ENCODE data around the gene LTC4S.

Gene LTC4S

GRCh38 chr5:179794575-179794974 is 789 bp downstream of the LTC4S start:
- Histone ChIP-seq H3K9ac (ENCODE audit: low read length) (no peak overlapping the region), H3K4me3 (ENCODE audit: low read depth, low read length, poor library complexity, severe bottlenecking) (no peak overlapping the region), H3F3A (ENCODE audit: insufficient read depth, low read length) (no peaks in the 10 kb centered on the region), H3K36me3 (ENCODE audit: insufficient read depth, low read length) (peaks cover 2% of the 10 kb centered on the region; the same call in 1 of the 2 replicates), H3K79me2 (ENCODE audit: insufficient read depth, low read length) (no peaks in the 10 kb centered on the region), H3K27me3 (ENCODE audit: insufficient read depth, low read length) (no peaks in the 10 kb centered on the region), H2AFZ (ENCODE audit: low read length) (no peak overlapping the region), H3K4me1 (ENCODE audit: insufficient read depth, low read length, severe bottlenecking) (peaks cover 21% of the 10 kb centered on the region), H3K27ac (ENCODE audit: low read depth, low read length, poor library complexity, severe bottlenecking) (no peak overlapping the region), H3K9me2 (ENCODE audit: low read depth, low read length) (no peaks in the 10 kb centered on the region), H4K20me1 (ENCODE audit: insufficient read depth, low read length) (no peaks in the 10 kb centered on the region), H3K4me2 (ENCODE audit: low read length) (no peak overlapping the region), H3K9me3 (ENCODE audit: low read length) (no peaks in the 10 kb centered on the region)
- TF ChIP-seq CTCF (IDR thresholded peaks at IDR 0.05; ENCODE audit: low read length) (no peak), EZH2 (IDR thresholded peaks at IDR 0.05; ENCODE audit: borderline replicate concordance, low read length) (no peak)

- H3F3A ChIP-seq (ENCODE audit: insufficient read depth, low read length) = no peaks in the 10 kb centered on the region
- peak overlapping the region; percentile 64 for H3K9ac ChIP-seq (ENCODE audit: low read length)
- H3K4me3 ChIP-seq (ENCODE audit: low read depth, low read length, poor library complexity, severe bottlenecking) = peak overlapping the region; percentile 62
- no peaks in the 10 kb centered on the region for H3K27me3 ChIP-seq (ENCODE audit: insufficient read depth, low read length)
- H2AFZ ChIP-seq (ENCODE audit: low read length) = no peak overlapping the region
- H3K4me1 ChIP-seq (ENCODE audit: insufficient read depth, low read length, severe bottlenecking) = peaks cover 21% of the 10 kb centered on the region
- H3K36me3 ChIP-seq (ENCODE audit: insufficient read depth, low read length) = peaks cover 5% of the 10 kb centered on the region; the same call in 1 of the 2 replicates
- no peaks in the 10 kb centered on the region for H3K9me2 ChIP-seq (ENCODE audit: low read depth, low read length)
- H4K20me1 ChIP-seq (ENCODE audit: insufficient read depth, low read length) = no peaks in the 10 kb centered on the region
- no peaks in the 10 kb centered on the region for H3K9me3 ChIP-seq (ENCODE audit: low read length)
- peak overlapping the region; percentile 72 for H3K4me2 ChIP-seq (ENCODE audit: low read length)
- no peak overlapping the region for H3K27ac ChIP-seq (ENCODE audit: low read depth, low read length, poor library complexity, severe bottlenecking)
- no peaks in the 10 kb centered on the region for H3K79me2 ChIP-seq (ENCODE audit: insufficient read depth, low read length)
- no peak for TF ChIP-seq CTCF (IDR thresholded peaks at IDR 0.05; ENCODE audit: low read length)
- no peak for TF ChIP-seq EZH2 (IDR thresholded peaks at IDR 0.05; ENCODE audit: borderline replicate concordance, low read length)
Observed at GRCh38 chr5:179795049-179795862, 1.5 kb downstream of the LTC4S start.

- Histone ChIP-seq H3K9ac (ENCODE audit: low read length) (peak overlapping the region; percentile 64), H3K4me1 (ENCODE audit: insufficient read depth, low read length, severe bottlenecking) (peaks cover 21% of the 10 kb centered on the region), H3K27me3 (ENCODE audit: insufficient read depth, low read length) (no peaks in the 10 kb centered on the region), H3K27ac (ENCODE audit: low read depth, low read length, poor library complexity, severe bottlenecking) (no peak overlapping the region), H3K79me2 (ENCODE audit: insufficient read depth, low read length) (no peaks in the 10 kb centered on the region), H3K4me2 (ENCODE audit: low read length) (peak overlapping the region; percentile 72), H4K20me1 (ENCODE audit: insufficient read depth, low read length) (no peaks in the 10 kb centered on the region), H3K9me3 (ENCODE audit: low read length) (no peaks in the 10 kb centered on the region), H3K36me3 (ENCODE audit: insufficient read depth, low read length) (peaks cover 5% of the 10 kb centered on the region), H3F3A (ENCODE audit: insufficient read depth, low read length) (no peaks in the 10 kb centered on the region), H2AFZ (ENCODE audit: low read length) (no peak overlapping the region), H3K9me2 (ENCODE audit: low read depth, low read length) (no peaks in the 10 kb centered on the region), H3K4me3 (ENCODE audit: low read depth, low read length, poor library complexity, severe bottlenecking) (peak overlapping the region; percentile 62)
- TF ChIP-seq CTCF (IDR thresholded peaks at IDR 0.05; ENCODE audit: low read length) (peak; percentile 64), EZH2 (IDR thresholded peaks at IDR 0.05; ENCODE audit: borderline replicate concordance, low read length) (no peak)
Observed at GRCh38 chr5:179795863-179796833, 2.4 kb downstream of the LTC4S start.

Measured in OCI-LY1 (cell line).